Stimulated activated CD4-positive, alpha-beta T cell treated with anti-CD3 and anti-CD28 coated beads, Interleukin-2, amount 100 ng/mL, for 24 hours (primary cell): ENCODE data around the gene HMBS.

Source experiments
- DNase-seq, 2 donors: peaks; one replicate each; pipeline ENCODE4 v3.0.0-alpha.2; 2020

The HMBS gene

GRCh38 chr11:119077839-119078238, 6.8 kb upstream of the HMBS start:
- DNase-seq: no peak

- no peak for DNase-seq
Observed at GRCh38 chr11:119078675-119079420, 5.8 kb upstream of the HMBS start.

- no peak for DNase-seq
Observed at GRCh38 chr11:119081682-119082260, 2.9 kb upstream of the HMBS start.

- DNase-seq: peak; percentile 46 to 50
Observed at GRCh38 chr11:119085437-119085847, 761 bp downstream of the HMBS start.

GRCh38 chr11:119087123-119087522, 2.4 kb downstream of the HMBS start:
- DNase-seq: no peak

- DNase-seq: no peak
Observed at GRCh38 chr11:119087747-119088241, 3.1 kb downstream of the HMBS start.

- DNase-seq: no peak
Observed at GRCh38 chr11:119088406-119088805, 3.7 kb downstream of the HMBS start.

GRCh38 chr11:119089319-119089718, 4.6 kb downstream of the HMBS start:
- DNase-seq: no peak

GRCh38 chr11:119091178-119091577, 6.5 kb downstream of the HMBS start:
- DNase-seq: no peak

- peak in 1 of 2 donors; percentile 21 for DNase-seq
Observed at GRCh38 chr11:119091966-119092879, 7.5 kb downstream of the HMBS start.

GRCh38 chr11:119092880-119093842, 8.5 kb downstream of the HMBS start:
- DNase-seq: peak in 1 of 2 donors; percentile 24

GRCh38 chr11:119093942-119094815, 9.5 kb downstream of the HMBS start:
- peak; percentile 53 to 57 for DNase-seq

- DNase-seq: peak in 1 of 2 donors; percentile 61
Observed at GRCh38 chr11:119094816-119095065, 10.1 kb downstream of the HMBS start.

GRCh38 chr11:119095066-119095880, 10.6 kb downstream of the HMBS start:
- peak; percentile 99 for DNase-seq

- no peak for DNase-seq
Observed at GRCh38 chr11:119099711-119100110, 15.0 kb downstream of the HMBS start.

- no peak for DNase-seq
Observed at GRCh38 chr11:119100246-119100970, 15.7 kb downstream of the HMBS start.

- DNase-seq: peak in 1 of 2 donors; percentile 43
Observed at GRCh38 chr11:119100994-119101758, 16.5 kb downstream of the HMBS start.

GRCh38 chr11:119101759-119102423, 17.2 kb downstream of the HMBS start, which contains the start of gene DPAGT1:
Gene DPAGT1 (minus strand): TSS chr11:119101853. CDS start chr11:119101655, 198 bp downstream.
- DNase-seq: peak; percentile 87 to 89
